ENCODE measurements around the gene KLF11. TPM values are rescaled to one million over a fixed set of nuclear protein-coding genes. Genes with fewer than 3 reads are reported as not detected.

KLF11 gene
- total RNA-seq, 2 donors from 2014 or later = 18.8 to 30.6 TPM

GRCh38 chr2:10103179-10103578 is 59.8 kb downstream of the KLF11 start:
- no peak for DNase-seq (ENCODE audit: low spot score)
- H3K4me3 ChIP-seq = no peak overlapping the region
- no peak for TF ChIP-seq CTCF (IDR thresholded peaks at IDR 0.05)
- no peak overlapping the region for H3K27ac ChIP-seq
- no peaks in the 10 kb centered on the region for H3K36me3 ChIP-seq
- H3K9me3 ChIP-seq = no peaks in the 10 kb centered on the region
- peaks cover 0 to 6% of the 10 kb centered on the region in 2 donors for H3K4me1 ChIP-seq
- H3K27me3 ChIP-seq = no peaks in the 10 kb centered on the region

Other genes starting within 250 kb of the KLF11 start
- 1 to 10 TPM; 4.0 to 6.1 TPM for gene TAF1B, start 200.1 kb upstream of the KLF11 start, total RNA-seq
- gene GRHL1, start 91.9 kb upstream of the KLF11 start, total RNA-seq = 1 to 10 TPM; 1.3 to 3.2 TPM
- gene CYS1, start 36.9 kb downstream of the KLF11 start, total RNA-seq = 1 to 10 TPM; 4.8 to 5.9 TPM
- gene RRM2, start 79.2 kb downstream of the KLF11 start, total RNA-seq = under 1 TPM; 0.08 to 0.63 TPM